ENCODE results near the gene SRPK3.

Gene SRPK3

GRCh38 chrX:153784325-153784967 is 3.6 kb downstream of the SRPK3 start:
- no peak overlapping the region for H3K4me3 ChIP-seq (ENCODE audit: insufficient read length, low read depth)
- no peak for DNase-seq (ENCODE audit: low read depth, low spot score)
- peaks cover 21% of the 10 kb centered on the region for H3K36me3 ChIP-seq (ENCODE audit: insufficient read depth, insufficient read length, low read length)
- no peak overlapping the region for H3K9ac ChIP-seq (ENCODE audit: insufficient read length, low read depth)
- H3K27me3 ChIP-seq (ENCODE audit: insufficient read depth, insufficient read length), result no peaks in the 10 kb centered on the region
- no peaks in the 10 kb centered on the region for H3K9me3 ChIP-seq (ENCODE audit: insufficient read depth, low read length)
- H3K4me1 ChIP-seq (ENCODE audit: insufficient read depth, insufficient read length), result peaks cover 3% of the 10 kb centered on the region
- TF ChIP-seq YY1 (IDR thresholded peaks at IDR 0.05; ENCODE audit: insufficient read depth, insufficient read length) (no peak), SUZ12 (IDR thresholded peaks at IDR 0.05; ENCODE audit: extremely low read depth, insufficient read depth, insufficient read length) (no peak), ZNF274 (IDR thresholded peaks at IDR 0.05; ENCODE audit: low read depth, low read length) (no peak)

GRCh38 chrX:153786669-153787068 is 5.8 kb downstream of the SRPK3 start:
- TF ChIP-seq ZNF274 (IDR thresholded peaks at IDR 0.05; ENCODE audit: low read depth, low read length) (no peak), YY1 (IDR thresholded peaks at IDR 0.05; ENCODE audit: insufficient read depth, insufficient read length) (no peak), SUZ12 (IDR thresholded peaks at IDR 0.05; ENCODE audit: extremely low read depth, insufficient read depth, insufficient read length) (no peak)
- Histone ChIP-seq H3K4me1 (ENCODE audit: insufficient read depth, insufficient read length) (no peaks in the 10 kb centered on the region), H3K9ac (ENCODE audit: insufficient read length, low read depth) (no peak overlapping the region), H3K36me3 (ENCODE audit: insufficient read depth, insufficient read length, low read length) (peaks cover 33% of the 10 kb centered on the region), H3K9me3 (ENCODE audit: insufficient read depth, low read length) (no peaks in the 10 kb centered on the region), H3K27me3 (ENCODE audit: insufficient read depth, insufficient read length) (no peaks in the 10 kb centered on the region), H3K4me3 (ENCODE audit: insufficient read length, low read depth) (no peak overlapping the region)
- DNase-seq (ENCODE audit: low read depth, low spot score), result no peak

- TF ChIP-seq SUZ12 (IDR thresholded peaks at IDR 0.05; ENCODE audit: extremely low read depth, insufficient read depth, insufficient read length) (no peak), YY1 (IDR thresholded peaks at IDR 0.05; ENCODE audit: insufficient read depth, insufficient read length) (no peak), ZNF274 (IDR thresholded peaks at IDR 0.05; ENCODE audit: low read depth, low read length) (no peak)
Measured at GRCh38 chrX:153789654-153790053, 8.8 kb downstream of the SRPK3 start.

GRCh38 chrX:153791104-153791852 is 10.4 kb downstream of the SRPK3 start:
- Histone ChIP-seq H3K36me3 (ENCODE audit: insufficient read depth, insufficient read length, low read length) (peaks cover 43% of the 10 kb centered on the region), H3K9ac (ENCODE audit: insufficient read length, low read depth) (no peak overlapping the region), H3K4me3 (ENCODE audit: insufficient read length, low read depth) (no peak overlapping the region), H3K4me1 (ENCODE audit: insufficient read depth, insufficient read length) (peaks cover 2% of the 10 kb centered on the region), H3K27me3 (ENCODE audit: insufficient read depth, insufficient read length) (no peaks in the 10 kb centered on the region), H3K9me3 (ENCODE audit: insufficient read depth, low read length) (no peaks in the 10 kb centered on the region)
- DNase-seq (ENCODE audit: low read depth, low spot score), result no peak
- no peak for TF ChIP-seq YY1 (IDR thresholded peaks at IDR 0.05; ENCODE audit: insufficient read depth, insufficient read length)

More at GRCh38 chrX:153789654-153790053, 8.8 kb downstream of the SRPK3 start:
- Histone ChIP-seq H3K36me3 (ENCODE audit: insufficient read depth, insufficient read length, low read length) (peaks cover 43% of the 10 kb centered on the region), H3K4me1 (ENCODE audit: insufficient read depth, insufficient read length) (no peaks in the 10 kb centered on the region), H3K9ac (ENCODE audit: insufficient read length, low read depth) (no peak overlapping the region), H3K9me3 (ENCODE audit: insufficient read depth, low read length) (no peaks in the 10 kb centered on the region), H3K4me3 (ENCODE audit: insufficient read length, low read depth) (no peak overlapping the region), H3K27me3 (ENCODE audit: insufficient read depth, insufficient read length) (no peaks in the 10 kb centered on the region)
- no peak for DNase-seq (ENCODE audit: low read depth, low spot score)

GRCh38 chrX:153792368-153792767 is 11.5 kb downstream of the SRPK3 start:
- no peak for DNase-seq (ENCODE audit: low read depth, low spot score)
- H3K4me3 ChIP-seq (ENCODE audit: insufficient read length, low read depth), result no peak overlapping the region
- no peak overlapping the region for H3K9ac ChIP-seq (ENCODE audit: insufficient read length, low read depth)
- no peaks in the 10 kb centered on the region for H3K27me3 ChIP-seq (ENCODE audit: insufficient read depth, insufficient read length)
- H3K36me3 ChIP-seq (ENCODE audit: insufficient read depth, insufficient read length, low read length), result peaks cover 47% of the 10 kb centered on the region
- TF ChIP-seq ZNF274 (IDR thresholded peaks at IDR 0.05; ENCODE audit: low read depth, low read length) (no peak), SUZ12 (IDR thresholded peaks at IDR 0.05; ENCODE audit: extremely low read depth, insufficient read depth, insufficient read length) (no peak), YY1 (IDR thresholded peaks at IDR 0.05; ENCODE audit: insufficient read depth, insufficient read length) (no peak)
- H3K9me3 ChIP-seq (ENCODE audit: insufficient read depth, low read length), result no peaks in the 10 kb centered on the region
- peaks cover 2% of the 10 kb centered on the region for H3K4me1 ChIP-seq (ENCODE audit: insufficient read depth, insufficient read length)

- H3K27me3 ChIP-seq (ENCODE audit: insufficient read depth, insufficient read length), result no peaks in the 10 kb centered on the region
- no peaks in the 10 kb centered on the region for H3K9me3 ChIP-seq (ENCODE audit: insufficient read depth, low read length)
- DNase-seq (ENCODE audit: low read depth, low spot score), result no peak
- no peak for TF ChIP-seq ZNF274 (IDR thresholded peaks at IDR 0.05; ENCODE audit: low read depth, low read length)
- TF ChIP-seq YY1 (IDR thresholded peaks at IDR 0.05; ENCODE audit: insufficient read depth, insufficient read length), result no peak
- TF ChIP-seq SUZ12 (IDR thresholded peaks at IDR 0.05; ENCODE audit: extremely low read depth, insufficient read depth, insufficient read length), result no peak
- peak overlapping the region; percentile 60 for H3K4me3 ChIP-seq (ENCODE audit: insufficient read length, low read depth)
- peaks cover 50% of the 10 kb centered on the region for H3K36me3 ChIP-seq (ENCODE audit: insufficient read depth, insufficient read length, low read length)
- peaks cover 2% of the 10 kb centered on the region for H3K4me1 ChIP-seq (ENCODE audit: insufficient read depth, insufficient read length)
- peak overlapping the region; percentile 72 for H3K9ac ChIP-seq (ENCODE audit: insufficient read length, low read depth)
Measured at GRCh38 chrX:153793291-153793690, 12.4 kb downstream of the SRPK3 start.

All from NT2/D1 (cell line).